ENCODE measurements around the gene ARHGEF2. TPM values are rescaled to one million over a fixed set of nuclear protein-coding genes. Genes with fewer than 3 reads are reported as not detected.

Gene ARHGEF2
- total and polyA plus RNA-seq, 9 donors: 36.3 to 221 (median 63.3) TPM

DNA sequence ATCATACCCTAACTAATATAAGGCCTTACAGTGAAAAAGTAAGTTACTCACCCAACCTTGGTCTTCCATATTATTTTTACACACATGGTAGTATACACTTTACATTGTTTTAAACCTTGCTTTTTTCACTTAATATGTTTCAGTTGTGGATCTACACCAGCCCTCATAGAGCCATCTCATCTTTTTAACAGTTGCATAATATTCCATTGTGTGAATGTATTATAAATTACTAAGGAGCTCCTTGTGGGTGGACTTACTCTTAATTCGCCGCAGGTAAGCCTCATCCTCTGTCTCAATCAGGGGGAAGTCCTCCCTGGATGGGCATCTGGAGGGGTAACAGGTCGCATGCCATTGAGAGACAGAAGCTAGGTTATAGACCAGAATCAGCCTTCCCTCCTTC, 23.7 kb downstream of the ARHGEF2 start:
- Histone ChIP-seq H3K4me1 (ENCODE audit: insufficient read depth) (no peaks in the 10 kb centered on the region), H3K36me3 (no peaks in the 10 kb centered on the region), H3K4me3 (no peak overlapping the region), H3K27ac (no peak overlapping the region), H3K9me3 (no peaks in the 10 kb centered on the region), H3K27me3 (no peaks in the 10 kb centered on the region)
- intact Hi-C loops (cut with DNase I): no loop called here
- TF ChIP-seq, protein P1, sequence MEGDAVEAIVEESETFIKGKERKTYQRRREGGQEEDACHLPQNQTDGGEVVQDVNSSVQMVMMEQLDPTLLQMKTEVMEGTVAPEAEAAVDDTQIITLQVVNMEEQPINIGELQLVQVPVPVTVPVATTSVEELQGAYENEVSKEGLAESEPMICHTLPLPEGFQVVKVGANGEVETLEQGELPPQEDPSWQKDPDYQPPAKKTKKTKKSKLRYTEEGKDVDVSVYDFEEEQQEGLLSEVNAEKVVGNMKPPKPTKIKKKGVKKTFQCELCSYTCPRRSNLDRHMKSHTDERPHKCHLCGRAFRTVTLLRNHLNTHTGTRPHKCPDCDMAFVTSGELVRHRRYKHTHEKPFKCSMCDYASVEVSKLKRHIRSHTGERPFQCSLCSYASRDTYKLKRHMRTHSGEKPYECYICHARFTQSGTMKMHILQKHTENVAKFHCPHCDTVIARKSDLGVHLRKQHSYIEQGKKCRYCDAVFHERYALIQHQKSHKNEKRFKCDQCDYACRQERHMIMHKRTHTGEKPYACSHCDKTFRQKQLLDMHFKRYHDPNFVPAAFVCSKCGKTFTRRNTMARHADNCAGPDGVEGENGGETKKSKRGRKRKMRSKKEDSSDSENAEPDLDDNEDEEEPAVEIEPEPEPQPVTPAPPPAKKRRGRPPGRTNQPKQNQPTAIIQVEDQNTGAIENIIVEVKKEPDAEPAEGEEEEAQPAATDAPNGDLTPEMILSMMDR (IDR thresholded peaks at IDR 0.05): no peak
- TF ChIP-seq POLR2A (IDR thresholded peaks at IDR 0.05): no peak
- no peak for TF ChIP-seq EP300 (IDR thresholded peaks at IDR 0.05)
- 95 to 100% (median 98%) methylated on average over 3 of the region's 3 CpGs for WGBS, 3 donors
- no peak for DNase-seq

- no peaks in the 10 kb centered on the region for H3K36me3 ChIP-seq
- DNase-seq: no peak
- TF ChIP-seq POLR2A (IDR thresholded peaks at IDR 0.05): no peak
- TF ChIP-seq, protein P1 (IDR thresholded peaks at IDR 0.05): no peak
- no peak for TF ChIP-seq EP300 (IDR thresholded peaks at IDR 0.05)
Observed at GRCh38 chr1:155952505-155952890, 25.8 kb downstream of the ARHGEF2 start.

GRCh38 chr1:155951753-155952504, 26.4 kb downstream of the ARHGEF2 start:
- H3K4me1 ChIP-seq (ENCODE audit: insufficient read depth): no peaks in the 10 kb centered on the region
- H3K27me3 ChIP-seq: no peaks in the 10 kb centered on the region
- no peak overlapping the region for H3K4me3 ChIP-seq
- TF ChIP-seq POLR2A (IDR thresholded peaks at IDR 0.05): no peak
- H3K36me3 ChIP-seq: no peaks in the 10 kb centered on the region
- no peak overlapping the region for H3K27ac ChIP-seq
- DNase-seq: no peak
- no peaks in the 10 kb centered on the region for H3K9me3 ChIP-seq
- intact Hi-C loops (cut with DNase I): no loop called here
- WGBS, 3 donors: 80 to 90% (median 88%) methylated on average over 6 of the region's 6 CpGs

More at GRCh38 chr1:155952505-155952890, 25.8 kb downstream of the ARHGEF2 start:
- no peaks in the 10 kb centered on the region for H3K27me3 ChIP-seq
- H3K27ac ChIP-seq: no peak overlapping the region
- intact Hi-C loops (cut with DNase I): no loop called here
- 88 to 91% (median 89%) methylated on average over 13 of the region's 13 CpGs for WGBS, 3 donors
- H3K4me1 ChIP-seq (ENCODE audit: insufficient read depth): no peaks in the 10 kb centered on the region
- no peak overlapping the region for H3K4me3 ChIP-seq
- H3K9me3 ChIP-seq: no peaks in the 10 kb centered on the region

DNA sequence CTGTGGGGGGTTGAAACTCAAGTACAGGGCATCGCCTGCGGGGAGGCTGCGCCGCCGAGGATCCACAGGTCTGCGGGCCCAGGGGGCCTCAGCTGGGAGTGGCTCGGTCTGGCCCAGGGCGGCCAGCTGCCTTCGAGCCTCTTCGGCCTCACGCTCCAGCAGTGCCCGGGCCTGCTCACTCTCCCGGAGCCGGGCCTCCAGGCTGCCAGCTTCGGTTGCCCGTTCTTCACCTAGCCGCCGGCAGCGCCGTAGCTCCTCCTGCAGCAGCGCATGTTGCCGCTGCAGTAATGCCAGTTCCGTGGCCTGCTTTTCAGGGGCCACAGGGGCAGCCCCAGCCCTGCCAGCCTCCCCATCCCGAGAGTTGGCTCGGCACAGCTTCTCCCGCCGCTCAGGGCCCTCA, 27.5 kb downstream of the ARHGEF2 start:
- Histone ChIP-seq H3K4me1 (ENCODE audit: insufficient read depth) (no peaks in the 10 kb centered on the region), H3K27me3 (no peaks in the 10 kb centered on the region), H3K36me3 (no peaks in the 10 kb centered on the region), H3K4me3 (no peak overlapping the region), H3K27ac (no peak overlapping the region), H3K9me3 (no peaks in the 10 kb centered on the region)
- TF ChIP-seq POLR2A (IDR thresholded peaks at IDR 0.05) (no peak), EP300 (IDR thresholded peaks at IDR 0.05) (no peak)
- TF ChIP-seq, protein P1 (IDR thresholded peaks at IDR 0.05): no peak
- 95 to 97% (median 96%) methylated on average over 27 of the region's 27 CpGs for WGBS, 3 donors
- no peak for DNase-seq
- intact Hi-C loops (cut with DNase I): no loop called here

DNA sequence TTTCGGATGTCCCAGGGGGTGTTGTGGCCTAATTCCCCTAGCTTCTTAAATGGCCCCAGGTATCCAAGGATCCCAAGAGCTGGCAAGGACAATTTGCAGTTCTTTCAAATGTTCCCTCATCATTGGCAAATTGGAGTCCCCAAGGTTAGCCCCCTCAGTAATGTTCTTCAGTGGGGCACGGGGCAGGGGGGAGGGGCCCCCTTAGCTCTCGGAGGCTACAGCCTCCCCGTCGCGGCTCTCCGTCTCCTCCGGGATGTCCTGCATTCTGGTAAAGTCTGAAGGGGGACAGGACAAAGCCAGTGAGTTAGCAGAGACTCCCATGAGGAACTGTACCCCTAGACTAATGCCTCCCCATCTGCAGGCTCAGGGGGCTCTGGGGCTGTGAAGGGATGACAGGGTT, 30.6 kb downstream of the ARHGEF2 start:
- Histone ChIP-seq H3K9me3 (no peaks in the 10 kb centered on the region), H3K4me3 (no peak overlapping the region), H3K4me1 (ENCODE audit: insufficient read depth) (no peaks in the 10 kb centered on the region), H3K27ac (no peak overlapping the region), H3K36me3 (no peaks in the 10 kb centered on the region), H3K27me3 (no peaks in the 10 kb centered on the region)
- TF ChIP-seq, protein P1 (IDR thresholded peaks at IDR 0.05): no peak
- TF ChIP-seq EP300 (IDR thresholded peaks at IDR 0.05) (no peak), POLR2A (IDR thresholded peaks at IDR 0.05) (no peak)
- WGBS, 3 donors: 86 to 88% (median 86%) methylated on average over 8 of the region's 8 CpGs
- no peak for DNase-seq
- intact Hi-C loops (cut with DNase I): no loop called here

All from ovary (tissue), 9 donors.